GM21737 (cell line): ENCODE results near the gene LARP4B.
"Not testable (repeated sequence)": the region's sequence is repeated elsewhere in the genome, so short reads cannot be mapped to it uniquely, and the experiment has no call there.

Source experiments
- ATAC-seq: cut with Tn5 transposase; IDR thresholded peaks from one replicate; pipeline ENCODE4 v1.9.1; 2021; ENCODE audit warnings: mild to moderate bottlenecking, moderate library complexity; ENCODE audit not compliant: unreplicated experiment

Gene LARP4B

GRCh38 chr10:958856-959255, 27.4 kb upstream of the LARP4B start:
- ATAC-seq: no peak

- no peak for ATAC-seq
These were observed 26.6 kb upstream of the LARP4B start for GRCh38 chr10:958106-958505.

GRCh38 chr10:955820-956217, 24.3 kb upstream of the LARP4B start:
- ATAC-seq: no peak

DNA sequence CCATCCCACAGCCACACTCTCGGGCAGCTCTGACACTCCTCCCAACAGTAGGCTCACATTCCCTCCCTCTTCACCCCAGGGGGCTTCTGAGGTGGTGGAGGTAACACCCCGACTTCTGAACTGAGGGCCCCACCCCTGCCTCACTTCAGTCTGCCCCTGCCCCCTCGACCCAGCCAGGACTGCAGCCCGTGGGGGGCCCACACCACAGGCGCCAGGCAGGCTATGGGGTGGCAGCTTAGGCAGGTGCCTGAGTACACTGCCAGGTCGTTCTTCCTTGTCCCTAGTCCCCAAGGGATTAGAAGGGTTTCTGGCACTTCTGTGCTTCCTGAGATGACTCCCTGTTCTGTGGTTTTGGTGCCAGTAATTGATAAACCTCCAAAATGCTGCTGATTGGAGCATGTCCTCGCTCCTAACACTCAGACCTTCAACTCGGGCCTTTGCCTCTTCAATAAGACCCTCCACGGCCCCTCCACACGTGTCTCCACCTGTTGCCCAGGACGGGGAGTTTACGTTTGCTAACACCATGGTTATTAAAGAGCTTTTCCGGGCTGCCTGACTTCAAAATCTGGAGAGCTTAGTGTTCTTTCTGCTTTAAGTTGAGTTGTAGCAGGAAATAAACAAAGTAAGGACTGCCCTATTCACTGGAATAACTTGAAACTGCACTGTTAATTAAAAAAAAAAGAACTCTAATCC, 23.8 kb upstream of the LARP4B start:
- no peak for ATAC-seq

DNA sequence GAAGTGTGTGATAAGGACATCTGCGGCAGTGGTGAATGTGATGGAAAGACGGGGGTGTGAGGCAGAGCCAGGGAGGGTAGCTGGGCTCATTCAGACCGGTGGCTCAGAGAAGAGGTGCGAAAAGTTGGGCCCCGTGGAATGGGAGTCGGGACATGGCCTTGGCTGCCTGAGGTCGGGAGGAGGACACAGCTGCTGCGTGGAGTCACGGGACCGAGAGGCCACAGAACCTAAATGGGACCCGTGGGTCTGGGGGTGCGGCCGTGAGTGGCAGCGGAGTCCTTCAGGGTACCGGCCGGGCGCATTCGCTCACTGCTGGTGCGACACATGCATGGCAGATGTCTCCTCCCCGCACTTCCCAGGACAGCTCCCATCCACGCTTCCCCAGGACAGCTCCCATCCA, 22.9 kb upstream of the LARP4B start:
- ATAC-seq: no peak

GRCh38 chr10:953836-954235, 22.3 kb upstream of the LARP4B start:
- no peak for ATAC-seq

DNA sequence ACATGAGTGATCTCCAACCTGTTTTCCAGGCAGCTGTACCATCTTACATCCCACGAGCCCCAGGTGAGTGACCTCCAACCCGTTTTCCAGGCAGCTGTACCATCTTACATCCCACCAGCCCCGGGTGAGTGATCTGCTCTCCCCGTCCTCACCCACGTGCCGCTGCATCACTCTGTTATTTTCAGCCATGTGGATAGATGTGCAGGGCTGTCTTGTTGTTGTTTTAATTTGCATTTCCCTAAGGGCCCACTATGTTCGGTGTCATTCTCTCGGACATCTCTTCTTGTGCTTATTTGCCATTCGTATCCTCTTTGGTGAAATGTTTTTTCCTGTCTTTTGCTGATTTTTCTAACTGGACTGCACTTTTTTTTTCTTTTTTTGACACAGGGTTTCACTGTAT, 17.9 kb upstream of the LARP4B start:
- ATAC-seq: no peak

DNA sequence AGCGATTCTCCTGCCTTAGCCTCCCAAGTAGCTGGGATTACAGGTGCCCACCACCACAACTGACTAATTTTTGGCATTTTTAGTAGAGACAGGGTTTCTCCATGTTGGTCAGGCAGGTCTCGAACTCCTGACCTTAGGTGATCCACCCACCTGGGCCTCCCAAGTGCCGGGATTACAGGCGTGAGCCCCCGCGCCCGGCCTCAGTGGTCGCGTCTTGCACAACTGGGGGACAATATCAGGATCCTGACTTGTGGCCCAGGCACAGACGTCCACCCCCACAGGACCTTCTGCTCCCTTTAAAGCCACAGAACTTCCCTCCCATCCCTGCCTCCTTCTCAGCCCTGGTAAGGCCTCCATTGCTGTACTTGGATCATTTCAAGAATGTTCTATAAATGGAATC, 16.8 kb upstream of the LARP4B start:
- no peak for ATAC-seq

GRCh38 chr10:947881-948280, 16.4 kb upstream of the LARP4B start:
- no peak for ATAC-seq

DNA sequence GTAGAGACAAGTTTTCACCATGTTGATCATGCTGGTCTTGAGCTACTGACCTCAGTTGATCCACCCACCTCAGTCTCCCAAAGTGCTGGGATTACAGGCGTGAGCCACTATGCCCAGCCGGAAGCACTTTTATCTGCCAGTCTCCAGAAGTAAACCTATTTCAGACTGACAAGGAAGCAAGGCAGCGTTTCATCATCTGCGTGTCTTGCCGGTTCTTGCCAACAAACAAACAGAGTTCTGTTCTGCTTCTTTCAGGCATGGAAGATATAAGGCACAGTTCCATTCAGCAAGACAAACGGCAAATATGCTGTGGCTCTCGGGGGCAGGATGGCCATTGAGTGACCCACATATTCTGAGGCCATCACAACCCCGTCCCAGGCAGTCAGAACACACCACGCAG, 15.5 kb upstream of the LARP4B start:
- no peak for ATAC-seq

DNA sequence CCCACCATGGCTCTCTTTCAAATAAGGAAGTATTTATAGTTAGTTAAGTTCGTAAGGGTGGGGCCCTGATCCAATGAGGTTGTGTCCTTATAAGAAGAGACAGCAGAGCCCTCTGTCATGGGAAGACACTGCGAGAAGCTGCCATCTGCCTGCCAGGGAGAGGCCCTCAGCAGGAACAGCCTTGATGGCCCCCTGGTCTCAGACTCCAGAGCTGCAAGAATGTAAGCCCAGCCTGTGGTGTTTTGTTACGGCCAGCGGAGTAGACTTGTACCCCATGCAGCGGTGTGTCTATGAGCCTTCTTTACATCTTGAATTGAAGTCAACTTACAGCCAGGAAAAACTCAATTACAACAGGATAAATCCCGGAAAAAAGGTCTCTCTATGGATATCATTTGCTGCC, 14.3 kb upstream of the LARP4B start:
- no peak for ATAC-seq

DNA sequence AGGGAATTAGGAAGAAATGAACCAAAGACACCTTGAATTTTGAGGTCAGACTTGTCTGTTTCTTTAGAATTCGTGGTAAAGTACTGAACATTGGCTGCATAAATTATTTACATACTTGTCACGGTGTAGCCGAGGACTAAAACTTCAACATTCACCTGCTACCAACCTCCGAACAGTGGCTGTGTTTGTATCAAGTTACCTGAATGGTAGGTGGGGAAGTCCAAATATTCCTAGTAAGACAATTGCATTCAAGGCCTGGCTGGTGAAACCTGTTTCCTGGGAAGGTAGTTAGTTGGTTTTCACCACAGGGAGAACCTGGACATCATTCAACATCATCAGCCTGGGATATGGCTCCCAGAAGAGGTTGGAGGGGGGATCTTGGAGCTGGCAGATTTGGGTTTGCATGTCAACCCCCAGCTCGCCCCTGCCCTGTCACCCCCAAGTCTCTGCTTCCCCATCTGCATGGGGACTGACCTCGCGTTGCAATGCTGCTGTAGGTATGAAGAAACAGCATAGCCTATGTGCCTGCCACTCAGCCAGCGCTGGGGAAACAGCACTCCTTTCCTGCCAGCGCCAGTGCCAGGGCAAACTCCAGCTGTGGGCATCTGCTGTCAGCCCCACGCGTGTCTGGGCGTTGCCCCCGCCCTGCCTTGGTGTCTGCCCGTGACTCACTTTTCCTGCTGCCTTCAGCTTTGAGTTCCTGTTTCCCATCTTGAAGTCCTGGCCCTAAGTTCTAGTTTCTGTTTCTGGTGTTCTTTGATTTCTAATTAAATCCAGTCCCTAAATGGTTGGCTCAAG, 12.7 kb upstream of the LARP4B start:
- no peak for ATAC-seq

- ATAC-seq: no peak
These were observed 12.0 kb upstream of the LARP4B start for GRCh38 chr10:943334-944033.

- ATAC-seq: no peak
These were observed 7.6 kb upstream of the LARP4B start for GRCh38 chr10:938941-939678.

DNA sequence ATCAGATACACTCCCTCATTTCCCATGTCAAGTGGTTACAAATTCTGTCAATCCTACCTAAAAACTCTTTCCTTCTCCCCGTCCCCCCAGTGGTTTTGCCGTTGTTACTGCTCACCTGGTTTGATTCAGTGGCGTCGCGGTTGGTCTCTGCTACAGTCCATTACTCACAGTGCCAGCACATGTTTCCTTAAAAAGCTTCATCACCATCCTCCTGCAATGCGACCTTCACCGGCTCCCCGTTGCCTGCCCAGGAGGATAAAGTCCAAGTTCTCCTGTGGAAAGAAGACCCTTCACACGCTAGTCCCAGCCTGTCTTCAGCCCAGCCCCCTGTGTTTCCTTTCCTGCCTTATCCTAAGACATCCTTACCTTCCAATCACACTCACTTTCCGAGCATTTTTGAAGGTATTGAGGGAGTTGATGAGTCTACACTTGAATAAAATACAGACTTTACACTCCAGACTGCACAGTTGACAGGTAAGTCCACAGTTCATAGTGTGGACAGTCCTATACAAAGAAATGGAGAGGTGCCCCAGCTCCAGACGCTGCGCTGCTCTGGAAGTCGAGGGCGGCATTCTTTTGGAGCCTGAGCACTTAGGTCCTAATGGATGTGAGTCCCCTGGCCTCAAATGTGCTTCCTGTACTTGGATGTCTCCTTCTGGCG, 3.4 kb upstream of the LARP4B start:
- ATAC-seq: no peak

DNA sequence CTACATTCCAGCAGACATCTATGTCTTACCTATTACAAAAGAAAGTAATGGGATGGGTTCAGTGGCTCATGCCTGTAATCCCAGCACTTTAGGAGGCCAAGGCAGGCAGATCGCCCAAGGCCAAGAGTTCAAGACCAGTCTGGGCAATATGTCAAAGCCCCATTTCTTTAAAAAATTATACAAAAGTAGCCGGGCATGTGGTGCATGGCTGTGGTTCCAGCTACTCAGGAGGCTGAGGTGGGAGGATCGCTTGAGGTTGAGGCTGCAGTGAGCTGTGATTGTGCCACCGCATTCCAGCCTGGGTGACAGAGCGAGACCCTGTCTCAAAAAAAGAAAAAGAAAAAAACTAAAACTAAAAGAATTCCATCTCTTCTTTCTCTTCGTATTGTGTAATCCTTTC, 2.7 kb upstream of the LARP4B start:
- ATAC-seq: not testable (repeated sequence)

DNA sequence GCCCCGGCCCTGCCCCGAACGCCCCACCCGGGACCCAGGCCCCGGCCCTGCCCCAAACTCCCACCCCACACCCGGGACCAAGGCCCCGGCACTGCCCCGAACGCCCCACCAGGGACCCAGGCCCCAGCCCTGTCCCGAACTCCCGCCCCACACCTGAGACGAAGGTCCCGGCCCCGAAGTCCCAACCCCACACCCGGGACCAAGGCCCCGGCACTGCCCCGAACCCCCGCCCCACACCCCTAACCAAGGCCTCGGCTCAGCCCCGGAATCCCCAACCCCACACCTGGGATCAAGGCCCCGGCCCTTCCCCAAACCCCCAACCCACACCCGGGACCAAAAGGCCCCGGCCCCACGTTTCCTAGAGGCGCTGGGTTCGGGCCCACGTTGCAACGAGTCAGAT, 1.1 kb upstream of the LARP4B start:
- no peak for ATAC-seq

- peak; percentile 5 for ATAC-seq
These were observed 730 bp downstream of the LARP4B start for GRCh38 chr10:930625-931325.

DNA sequence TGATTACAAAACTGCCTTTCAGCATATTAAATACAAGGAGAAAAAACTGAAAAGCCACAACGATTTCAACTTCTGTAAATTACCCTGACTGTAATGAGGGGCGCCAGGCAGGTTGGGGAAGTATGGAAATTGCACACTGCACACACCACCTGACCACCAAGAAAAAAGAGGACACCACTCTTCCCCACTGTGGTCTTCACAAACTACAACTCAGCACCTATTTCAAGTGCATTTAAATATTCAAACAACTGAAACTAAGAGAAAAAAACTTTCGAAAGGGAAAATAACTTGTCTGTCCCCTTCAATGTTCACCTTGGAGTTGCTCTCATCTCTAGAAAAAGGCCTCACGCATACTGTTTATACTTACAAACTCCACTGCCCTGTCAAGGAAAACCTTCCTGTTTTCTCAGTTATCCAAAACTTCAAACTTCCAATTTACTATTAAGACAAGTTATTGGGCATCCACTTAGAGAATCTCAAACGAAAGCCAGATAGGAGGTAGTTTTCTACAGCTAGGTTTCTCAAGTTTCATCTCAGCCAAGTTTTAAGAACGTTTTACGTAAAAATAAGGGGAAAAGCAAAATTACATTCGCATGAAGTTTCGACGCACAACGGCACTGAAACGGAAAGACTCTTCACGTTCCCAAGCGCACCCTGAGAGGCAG, 1.4 kb downstream of the LARP4B start:
- no peak for ATAC-seq

DNA sequence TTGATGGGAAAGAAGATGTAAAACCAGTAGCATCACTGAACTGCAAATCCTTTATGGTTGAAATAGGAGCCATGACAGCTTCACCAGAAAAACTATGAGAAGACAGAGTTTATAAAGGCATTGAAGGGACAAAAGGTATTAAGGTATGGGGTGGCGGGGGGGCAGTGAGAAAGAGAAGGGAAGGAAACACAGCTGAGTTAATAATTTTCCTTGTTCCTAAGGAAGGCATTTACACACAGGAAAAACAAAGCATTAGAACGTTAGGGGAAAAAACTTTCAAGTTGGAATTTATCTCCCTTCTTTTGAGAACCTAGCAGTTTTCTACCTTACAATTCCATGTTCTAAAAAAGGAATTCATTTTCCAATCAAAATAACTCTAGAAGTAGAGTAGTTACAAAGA, 4.4 kb downstream of the LARP4B start:
- ATAC-seq: no peak
